Osteoblast (primary cell): ENCODE data around the gene SLC35C1. TPM values are rescaled to one million over a fixed set of nuclear protein-coding genes. Genes with fewer than 3 reads are reported as not detected.
"Not testable (repeated sequence)": the region's sequence is repeated elsewhere in the genome, so short reads cannot be mapped to it uniquely, and the experiment has no call there.

Experiments used
- DNase-seq: peaks from one replicate; pipeline ENCODE4 v3.0.0; 2011; ENCODE audit warnings: low spot score, mixed read lengths; ENCODE audit not compliant: insufficient read length; ENCODE audit errors: missing footprints
- H2AFZ ChIP-seq: 2 replicates; pipeline ENCODE4 v1.6.0; 2011; ENCODE audit warnings: mild to moderate bottlenecking, low read length
- H3K27ac ChIP-seq: 2 replicates; pipeline ENCODE4 v1.5.1; 2011; ENCODE audit warnings: mild to moderate bottlenecking, low read depth, low read length, moderate library complexity
- H3K27me3 ChIP-seq: 2 replicates; pipeline ENCODE4 v1.6.0; 2012; ENCODE audit warnings: mild to moderate bottlenecking, control low read depth, inconsistent platforms, low read length, moderate library complexity; ENCODE audit not compliant: insufficient read depth
- H3K36me3 ChIP-seq: 2 replicates; pipeline ENCODE4 v1.5.1; 2011; ENCODE audit warnings: mild to moderate bottlenecking, low read length, control low read depth, moderate library complexity; ENCODE audit not compliant: insufficient read depth
- H3K4me1 ChIP-seq: 2 replicates; pipeline ENCODE4 v1.5.1; 2011; ENCODE audit warnings: mild to moderate bottlenecking, low read length, control low read depth, moderate library complexity; ENCODE audit not compliant: insufficient read depth
- H3K4me2 ChIP-seq: 2 replicates; pipeline ENCODE4 v1.6.0; 2011; ENCODE audit warnings: mild to moderate bottlenecking, low read length; ENCODE audit not compliant: insufficient read depth
- H3K4me3 ChIP-seq: fragments of 200-600 bp; sonication (generic); 3 replicates; pipeline ENCODE4 v1.5.1; 2012; ENCODE audit warnings: mild to moderate bottlenecking, low read length, inconsistent platforms; ENCODE audit not compliant: insufficient read depth
- H3K79me2 ChIP-seq: 2 replicates; pipeline ENCODE4 v1.6.0; 2012; ENCODE audit warnings: mild to moderate bottlenecking, low read length, control low read depth, inconsistent platforms; ENCODE audit not compliant: insufficient read depth
- H3K9me3 ChIP-seq: 2 replicates; pipeline ENCODE4 v1.5.1; 2011; ENCODE audit warnings: low read depth, low read length, control low read depth
- H4K20me1 ChIP-seq: 2 replicates; pipeline ENCODE4 v1.6.0; 2012; ENCODE audit warnings: mild to moderate bottlenecking, low read length, control low read depth; ENCODE audit not compliant: insufficient read depth
- total RNA-seq: library from RNA; depleted of rRNA; stranded (reverse); fragments of >200 nt; gene quantifications from 2 replicates; pipeline ENCODE4 v1.2.3, GENCODE V29; 2012
- TF ChIP-seq, protein P1 (sequence below): IDR thresholded peaks from 2 replicates; pipeline ENCODE4 v1.5.1; 2011; ENCODE audit warnings: mild to moderate bottlenecking, low read depth, low read length, moderate library complexity; ENCODE audit errors: extremely low read depth

Gene SLC35C1
- total RNA-seq, 1 donor = 12.3 TPM

DNA sequence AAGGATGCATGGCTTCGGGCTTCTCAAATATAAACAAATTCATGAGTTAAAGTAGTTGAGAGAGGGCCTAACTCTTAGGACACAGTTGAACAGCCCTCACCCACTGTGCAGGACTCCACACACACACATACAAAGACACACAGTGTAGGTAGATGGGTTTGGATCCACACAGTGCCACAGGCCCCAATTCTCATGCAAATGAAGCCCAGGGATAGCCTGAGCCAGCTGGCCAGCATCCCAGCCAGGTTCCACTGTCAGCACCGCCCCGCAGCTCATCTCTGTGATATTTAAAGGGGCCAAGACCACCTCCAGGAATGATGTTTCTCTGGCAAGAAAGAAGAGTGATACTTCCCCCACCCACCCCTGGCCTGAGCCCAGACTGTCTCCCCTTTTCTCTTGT, 11.7 kb downstream of the SLC35C1 start:
- no peaks in the 10 kb centered on the region for H3K4me1 ChIP-seq
- TF ChIP-seq, protein P1, sequence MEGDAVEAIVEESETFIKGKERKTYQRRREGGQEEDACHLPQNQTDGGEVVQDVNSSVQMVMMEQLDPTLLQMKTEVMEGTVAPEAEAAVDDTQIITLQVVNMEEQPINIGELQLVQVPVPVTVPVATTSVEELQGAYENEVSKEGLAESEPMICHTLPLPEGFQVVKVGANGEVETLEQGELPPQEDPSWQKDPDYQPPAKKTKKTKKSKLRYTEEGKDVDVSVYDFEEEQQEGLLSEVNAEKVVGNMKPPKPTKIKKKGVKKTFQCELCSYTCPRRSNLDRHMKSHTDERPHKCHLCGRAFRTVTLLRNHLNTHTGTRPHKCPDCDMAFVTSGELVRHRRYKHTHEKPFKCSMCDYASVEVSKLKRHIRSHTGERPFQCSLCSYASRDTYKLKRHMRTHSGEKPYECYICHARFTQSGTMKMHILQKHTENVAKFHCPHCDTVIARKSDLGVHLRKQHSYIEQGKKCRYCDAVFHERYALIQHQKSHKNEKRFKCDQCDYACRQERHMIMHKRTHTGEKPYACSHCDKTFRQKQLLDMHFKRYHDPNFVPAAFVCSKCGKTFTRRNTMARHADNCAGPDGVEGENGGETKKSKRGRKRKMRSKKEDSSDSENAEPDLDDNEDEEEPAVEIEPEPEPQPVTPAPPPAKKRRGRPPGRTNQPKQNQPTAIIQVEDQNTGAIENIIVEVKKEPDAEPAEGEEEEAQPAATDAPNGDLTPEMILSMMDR = no peak
- H3K27ac ChIP-seq = no peak overlapping the region
- no peak overlapping the region for H3K4me3 ChIP-seq
- no peaks in the 10 kb centered on the region for H3K9me3 ChIP-seq
- H3K36me3 ChIP-seq = no peaks in the 10 kb centered on the region
- no peaks in the 10 kb centered on the region for H3K27me3 ChIP-seq
- H3K79me2 ChIP-seq = no peaks in the 10 kb centered on the region
- no peak overlapping the region for H2AFZ ChIP-seq
- DNase-seq = no peak
- H3K4me2 ChIP-seq = no peak overlapping the region
- peaks cover 6% of the 10 kb centered on the region for H4K20me1 ChIP-seq

DNA sequence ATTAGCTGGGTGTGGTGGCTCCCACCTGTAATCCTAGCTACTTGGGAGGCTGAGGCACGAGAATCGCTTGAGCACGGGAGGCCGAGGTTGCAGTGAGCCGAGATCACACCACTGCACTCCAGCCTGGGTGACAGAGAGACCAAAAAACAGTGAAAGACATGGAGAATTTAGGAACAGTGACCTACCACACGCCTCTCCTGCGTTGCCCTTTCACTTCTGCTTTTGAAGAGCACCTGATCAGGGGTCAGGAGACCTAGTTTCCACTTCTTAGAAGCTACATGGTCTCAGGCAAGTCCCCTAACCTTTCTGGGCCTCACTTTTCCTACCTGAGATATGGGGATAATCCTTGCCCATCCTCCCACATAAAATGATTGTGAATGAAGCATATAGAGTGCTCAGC, 12.2 kb downstream of the SLC35C1 start:
- H2AFZ ChIP-seq = no peak overlapping the region
- H4K20me1 ChIP-seq = peaks cover under 1% of the 10 kb centered on the region
- no peak overlapping the region for H3K27ac ChIP-seq
- H3K4me1 ChIP-seq = no peaks in the 10 kb centered on the region
- no peak overlapping the region for H3K4me2 ChIP-seq
- no peak overlapping the region for H3K4me3 ChIP-seq
- H3K79me2 ChIP-seq = no peaks in the 10 kb centered on the region
- no peak for DNase-seq
- H3K27me3 ChIP-seq = no peaks in the 10 kb centered on the region
- no peaks in the 10 kb centered on the region for H3K36me3 ChIP-seq
- H3K9me3 ChIP-seq = no peaks in the 10 kb centered on the region
- TF ChIP-seq, protein P1 = no peak

DNA sequence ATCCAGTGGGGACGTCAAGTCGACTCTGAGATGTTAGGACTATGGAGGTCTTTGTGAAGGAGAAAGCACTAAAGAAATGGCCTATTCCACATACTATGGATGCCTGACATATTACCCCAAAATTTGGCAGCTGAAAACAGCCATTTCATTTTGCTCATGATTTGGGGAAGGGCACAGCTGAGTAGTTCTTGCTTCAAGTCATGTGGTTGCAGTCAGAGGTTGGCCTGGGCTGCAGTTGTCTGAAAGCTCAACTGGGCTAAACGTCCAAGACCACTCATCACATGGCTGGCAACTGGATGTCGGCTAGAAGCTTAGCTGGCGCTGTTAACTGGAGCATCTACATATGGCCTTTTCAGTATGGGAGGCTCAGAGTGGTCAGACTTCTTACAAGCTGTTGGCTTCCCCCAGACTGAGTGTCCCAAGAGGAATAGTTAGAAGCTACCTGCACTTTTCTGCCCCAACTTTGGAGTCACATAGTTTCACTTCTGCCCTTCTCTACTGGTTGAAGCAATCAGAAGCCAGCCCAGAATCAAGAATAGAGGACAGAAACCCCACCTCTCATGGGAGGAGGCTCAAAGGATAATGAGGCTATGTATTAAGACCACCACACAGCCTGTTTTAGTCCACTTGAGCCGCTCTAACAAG, 14.1 kb downstream of the SLC35C1 start:
- H4K20me1 ChIP-seq = no peaks in the 10 kb centered on the region
- no peak overlapping the region for H3K27ac ChIP-seq
- H3K4me1 ChIP-seq = no peaks in the 10 kb centered on the region
- H3K4me3 ChIP-seq = no peak overlapping the region
- no peaks in the 10 kb centered on the region for H3K27me3 ChIP-seq
- H3K4me2 ChIP-seq = no peak overlapping the region
- no peaks in the 10 kb centered on the region for H3K9me3 ChIP-seq
- no peaks in the 10 kb centered on the region for H3K36me3 ChIP-seq
- DNase-seq = no peak
- H2AFZ ChIP-seq = no peak overlapping the region
- TF ChIP-seq, protein P1 = no peak
- no peaks in the 10 kb centered on the region for H3K79me2 ChIP-seq

DNA sequence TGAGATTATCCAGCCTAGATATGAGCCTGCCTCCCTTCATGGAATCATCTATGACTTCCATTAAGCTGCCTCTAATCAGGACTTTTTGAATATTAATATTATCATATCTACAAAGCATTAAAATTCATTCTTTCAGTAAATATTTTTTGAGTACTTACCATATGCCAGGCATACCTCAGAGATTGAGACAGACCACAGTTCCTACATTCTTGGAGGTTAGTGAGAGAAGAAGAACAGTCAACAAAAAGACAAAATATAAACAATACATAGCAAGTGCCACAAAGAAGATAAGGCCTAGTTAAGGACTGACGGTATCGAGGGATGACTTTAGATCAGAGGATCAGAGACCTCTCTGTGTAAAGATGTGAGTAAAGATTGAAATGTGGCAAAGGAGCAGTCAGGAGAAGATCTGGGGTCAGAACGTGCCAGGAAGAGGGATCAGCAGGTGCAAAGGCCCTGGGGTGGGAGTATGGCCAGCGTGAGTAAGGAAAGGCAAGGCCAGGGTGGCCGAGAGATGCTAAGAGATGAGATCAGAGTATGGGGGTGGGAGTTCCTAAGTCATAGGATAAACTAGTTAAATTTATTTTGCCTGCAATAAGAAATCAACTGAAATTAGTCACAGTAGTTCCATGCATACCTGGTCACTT, 15.4 kb downstream of the SLC35C1 start:
- Histone ChIP-seq H3K4me1 (no peaks in the 10 kb centered on the region), H3K4me3 (no peak overlapping the region), H3K36me3 (no peaks in the 10 kb centered on the region), H3K4me2 (no peak overlapping the region), H4K20me1 (no peaks in the 10 kb centered on the region), H2AFZ (no peak overlapping the region), H3K27me3 (no peaks in the 10 kb centered on the region), H3K9me3 (no peaks in the 10 kb centered on the region), H3K27ac (no peak overlapping the region), H3K79me2 (no peaks in the 10 kb centered on the region)
- no peak for DNase-seq
- TF ChIP-seq, protein P1 = no peak

DNA sequence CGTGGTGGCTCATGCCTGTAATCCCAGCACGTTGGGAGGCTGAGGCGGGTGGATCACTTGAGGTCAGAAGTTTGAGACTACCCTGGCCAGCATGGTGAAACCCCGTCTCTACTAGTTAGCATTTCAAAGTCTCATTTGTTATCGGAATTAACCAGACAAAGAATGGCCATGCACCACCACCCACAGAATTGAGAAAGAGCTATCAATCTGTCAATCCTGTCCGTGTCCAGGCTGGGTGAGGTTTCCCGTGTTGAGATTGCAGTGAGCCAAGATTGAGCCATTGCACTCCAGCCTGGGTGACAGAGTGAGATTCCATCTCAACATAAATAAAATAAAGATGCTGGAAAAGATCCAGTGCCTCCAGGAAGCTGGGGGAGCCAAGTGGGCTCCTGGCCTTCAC, 21.5 kb downstream of the SLC35C1 start:
- H4K20me1 ChIP-seq = not testable (repeated sequence)

More for the DNA sequence above, 21.5 kb downstream of the SLC35C1 start:
- H3K9me3 ChIP-seq, H3K27ac ChIP-seq, H3K4me3 ChIP-seq, H3K79me2 ChIP-seq, H3K36me3 ChIP-seq, H3K4me1 ChIP-seq, H2AFZ ChIP-seq, DNase-seq, H3K4me2 ChIP-seq: not testable (repeated sequence)
- H3K27me3 ChIP-seq = peaks cover 45% of the 10 kb centered on the region
